HepG2 (cell line): Measurements from ENCODE around the gene HOXD9. TPM values are rescaled to one million over a fixed set of nuclear protein-coding genes. Genes with fewer than 3 reads are reported as not detected.

Source experiments
- AKNA ChIP-seq: sonication (generic); formaldehyde crosslinking; IDR thresholded peaks from 2 replicates; pipeline ENCODE4 v1.4.0; 2020; ENCODE audit warnings: missing genetic modification reagents, borderline replicate concordance
- CBFB ChIP-seq: sonication (generic); formaldehyde crosslinking; IDR thresholded peaks from 2 replicates; pipeline ENCODE4 v1.4.0; 2020; ENCODE audit warnings: missing genetic modification reagents
- CC2D1A ChIP-seq: sonication (generic); formaldehyde crosslinking; IDR thresholded peaks from 2 replicates; pipeline ENCODE4 v1.8.1; 2023; ENCODE audit warnings: mild to moderate bottlenecking, missing genetic modification reagents
- CENPX ChIP-seq: sonication (generic); formaldehyde crosslinking; IDR thresholded peaks from 2 replicates; pipeline ENCODE4 v1.9.0; 2021; ENCODE audit warnings: mild to moderate bottlenecking, missing genetic modification reagents, moderate library complexity
- HNF1A ChIP-seq, 2 experiments: sonication (generic) in 1 of 2; formaldehyde crosslinking in 1 of 2; IDR thresholded peaks; 2 replicates each; pipeline versions ENCODE4 v1.4.0 to v1.6.1; 2016 to 2020; ENCODE audit warnings: borderline replicate concordance in 1 of 2, low read depth in 1 of 2, mild to moderate bottlenecking in 1 of 2, missing genetic modification reagents in 1 of 2
- MED1 ChIP-seq: sonication (generic); formaldehyde crosslinking; IDR thresholded peaks from 2 replicates; pipeline ENCODE4 v1.4.0; 2020; ENCODE audit warnings: missing genetic modification reagents
- NFE2L2 ChIP-seq: fragments of 150-350 bp; IDR thresholded peaks from 2 replicates; pipeline ENCODE4 v1.6.1; 2014; ENCODE audit warnings: low read length
- PITX1 ChIP-seq: sonication (generic); formaldehyde crosslinking; IDR thresholded peaks from 2 replicates; pipeline ENCODE4 v1.5.1; 2020; ENCODE audit warnings: mild to moderate bottlenecking, missing genetic modification reagents
- SOX5 ChIP-seq: IDR thresholded peaks from 2 replicates; pipeline ENCODE4 v1.6.1; 2016; ENCODE audit warnings: borderline replicate concordance
- TBX2 ChIP-seq: sonication (generic); formaldehyde crosslinking; IDR thresholded peaks from 2 replicates; pipeline ENCODE4 v1.5.0; 2020; ENCODE audit warnings: missing genetic modification reagents, mild to moderate bottlenecking, borderline replicate concordance
- TSC22D2 ChIP-seq: sonication (generic); formaldehyde crosslinking; IDR thresholded peaks from 2 replicates; pipeline ENCODE4 v1.5.1; 2020; ENCODE audit warnings: missing genetic modification reagents, mild to moderate bottlenecking, borderline replicate concordance
- ZBTB33 ChIP-seq: sonication (generic); formaldehyde crosslinking; IDR thresholded peaks from 2 replicates; pipeline ENCODE4 v1.4.0; 2020; ENCODE audit warnings: missing genetic modification reagents
- ZNF138 ChIP-seq: sonication (generic); formaldehyde crosslinking; IDR thresholded peaks from 2 replicates; pipeline ENCODE4 v1.5.0; 2020; ENCODE audit warnings: mild to moderate bottlenecking, low read depth, missing genetic modification reagents
- ZNF530 ChIP-seq: sonication (generic); formaldehyde crosslinking; IDR thresholded peaks from 2 replicates; pipeline ENCODE4 v1.5.0; 2020; ENCODE audit warnings: low read depth, mild to moderate bottlenecking, missing genetic modification reagents
- ZNF674 ChIP-seq: sonication (generic); formaldehyde crosslinking; IDR thresholded peaks from 2 replicates; pipeline ENCODE4 v1.5.0; 2020; ENCODE audit warnings: low read depth, mild to moderate bottlenecking, missing genetic modification reagents
- polyA plus RNA-seq, 8 experiments: library from polyadenylated mRNA; depleted of rRNA in 3 of 8; stranded (reverse) in 7 of 8; unstranded in 1 of 8; fragments of >200 nt; fragmentation: Illumina TruSeq in 4 of 8; extraction: Trizol in 4 of 8; gene quantifications; 2 replicates each; pipeline versions ENCODE4 v1.2.1 to v1.2.3, GENCODE V29; 2011 to 2016; ENCODE audit warnings: low read depth in 4 of 8, missing spikeins in 1 of 8, mixed read lengths in 1 of 8; ENCODE audit not compliant: insufficient read depth in 1 of 8
- total RNA-seq, 5 experiments: library from RNA; depleted of rRNA; stranded (reverse); fragments of >200 nt; fragmentation: Illumina TruSeq; extraction: Trizol; gene quantifications; 2 replicates each; pipeline ENCODE4 v1.2.3, GENCODE V29; 2016; ENCODE audit warnings: low read depth in 1 of 5

HOXD9 gene
- total and polyA plus RNA-seq, 2 of the 13 experiments (the other 11 are each of a cell fraction or from before 2014, with no cell fraction given): not detected

- TF ChIP-seq AKNA (CRISPR knock-in tag) (no peak), ZNF674 (no peak), NFE2L2 (no peak), HNF1A (IDR thresholded peaks at IDR 0.05; ENCODE audit: low read depth) (peak; percentile 64), HNF1A (CRISPR knock-in tag; IDR thresholded peaks at IDR 0.05; ENCODE audit: borderline replicate concordance) (no peak), TBX2 (CRISPR knock-in tag) (peak; percentile 77), TSC22D2 (CRISPR knock-in tag) (no peak), ZNF530 (CRISPR knock-in tag) (no peak), CBFB (CRISPR knock-in tag) (peak; percentile 99), PITX1 (CRISPR knock-in tag) (peak; percentile 83), ZNF138 (CRISPR knock-in tag) (no peak), SOX5 (CRISPR knock-in tag) (peak; percentile 70; the same call in 1 of the 2 replicates), CC2D1A (CRISPR knock-in tag) (no peak), CENPX (CRISPR knock-in tag) (no peak), MED1 (CRISPR knock-in tag) (peak; percentile 93), ZBTB33 (peak; percentile 68)
Observed at GRCh38 chr2:176172895-176173566, 50.5 kb downstream of the HOXD9 start (continued).
